Measurements from ENCODE around the gene STK11.

The STK11 gene, protein sequence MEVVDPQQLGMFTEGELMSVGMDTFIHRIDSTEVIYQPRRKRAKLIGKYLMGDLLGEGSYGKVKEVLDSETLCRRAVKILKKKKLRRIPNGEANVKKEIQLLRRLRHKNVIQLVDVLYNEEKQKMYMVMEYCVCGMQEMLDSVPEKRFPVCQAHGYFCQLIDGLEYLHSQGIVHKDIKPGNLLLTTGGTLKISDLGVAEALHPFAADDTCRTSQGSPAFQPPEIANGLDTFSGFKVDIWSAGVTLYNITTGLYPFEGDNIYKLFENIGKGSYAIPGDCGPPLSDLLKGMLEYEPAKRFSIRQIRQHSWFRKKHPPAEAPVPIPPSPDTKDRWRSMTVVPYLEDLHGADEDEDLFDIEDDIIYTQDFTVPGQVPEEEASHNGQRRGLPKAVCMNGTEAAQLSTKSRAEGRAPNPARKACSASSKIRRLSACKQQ

DNA sequence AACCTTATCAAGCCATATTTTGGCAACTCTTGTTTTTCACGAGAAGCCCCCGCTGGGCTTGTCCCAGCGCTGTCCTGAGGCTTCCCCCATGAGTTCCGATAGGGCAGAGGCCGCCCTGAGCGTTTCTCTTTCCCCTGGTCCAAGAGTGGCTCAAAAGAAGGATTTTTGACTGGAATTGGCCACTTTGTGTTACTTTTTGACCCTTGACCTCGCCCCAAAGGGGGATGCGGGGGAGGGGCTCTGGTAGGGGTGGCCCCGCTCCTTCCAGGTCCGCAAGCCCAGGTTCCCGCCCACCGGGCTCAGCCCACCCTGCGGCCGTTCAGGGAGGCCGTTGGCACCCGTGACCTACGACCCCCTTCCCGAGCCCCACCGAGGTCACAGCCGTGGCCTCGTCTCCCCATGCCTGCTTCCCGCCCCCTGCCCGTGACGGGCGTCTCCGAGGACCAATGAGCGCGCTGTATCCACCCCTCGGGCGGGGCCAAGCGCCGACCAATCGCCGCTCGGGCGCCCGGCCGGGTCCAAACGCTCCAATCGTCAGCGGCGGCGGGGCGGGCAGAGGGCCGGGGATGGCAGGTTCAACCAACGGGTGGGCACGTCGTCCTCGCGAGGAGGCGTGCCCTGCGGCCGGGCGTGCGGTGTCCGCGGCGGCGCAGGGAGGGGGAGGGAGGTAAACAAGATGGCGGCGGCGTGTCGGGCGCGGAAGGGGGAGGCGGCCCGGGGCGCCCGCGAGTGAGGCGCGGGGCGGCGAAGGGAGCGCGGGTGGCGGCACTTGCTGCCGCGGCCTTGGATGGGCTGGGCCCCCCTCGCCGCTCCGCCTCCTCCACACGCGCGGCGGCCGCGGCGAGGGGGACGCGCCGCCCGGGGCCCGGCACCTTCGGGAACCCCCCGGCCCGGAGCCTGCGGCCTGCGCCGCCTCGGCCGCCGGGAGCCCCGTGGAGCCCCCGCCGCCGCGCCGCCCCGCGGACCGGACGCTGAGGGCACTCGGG, at the start of gene STK11:
Gene STK11 (plus strand): TSS at position 665 of the 986 bp plus-strand sequence. CDS start 1,136 bp downstream, outside the sequence.
- peak; percentile 99 for DNase-seq

DNA sequence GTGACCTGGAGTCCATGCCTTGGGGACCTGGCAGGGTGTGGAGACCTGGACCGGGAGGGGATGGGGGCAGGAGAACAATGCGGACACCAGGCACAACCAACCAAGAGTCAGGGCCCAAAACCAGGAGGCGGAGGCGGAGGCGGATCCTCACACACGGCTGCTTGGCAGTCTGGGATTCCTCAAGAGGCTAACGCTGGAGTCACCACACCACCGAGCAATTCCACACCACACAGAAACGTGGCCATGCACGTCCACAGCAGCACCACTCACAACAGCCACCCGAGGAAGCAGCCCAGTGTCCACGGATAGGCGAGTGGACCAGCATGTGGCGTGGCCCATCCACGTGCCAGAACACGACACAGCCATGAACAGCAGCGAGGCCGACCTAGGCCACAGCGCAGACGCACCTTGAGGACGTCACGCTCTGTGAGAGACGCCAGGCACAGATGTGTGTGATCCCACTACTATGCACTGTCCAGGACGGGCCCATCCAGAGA, 49.2 kb upstream of the STK11 start:
- no peak for DNase-seq

DNA sequence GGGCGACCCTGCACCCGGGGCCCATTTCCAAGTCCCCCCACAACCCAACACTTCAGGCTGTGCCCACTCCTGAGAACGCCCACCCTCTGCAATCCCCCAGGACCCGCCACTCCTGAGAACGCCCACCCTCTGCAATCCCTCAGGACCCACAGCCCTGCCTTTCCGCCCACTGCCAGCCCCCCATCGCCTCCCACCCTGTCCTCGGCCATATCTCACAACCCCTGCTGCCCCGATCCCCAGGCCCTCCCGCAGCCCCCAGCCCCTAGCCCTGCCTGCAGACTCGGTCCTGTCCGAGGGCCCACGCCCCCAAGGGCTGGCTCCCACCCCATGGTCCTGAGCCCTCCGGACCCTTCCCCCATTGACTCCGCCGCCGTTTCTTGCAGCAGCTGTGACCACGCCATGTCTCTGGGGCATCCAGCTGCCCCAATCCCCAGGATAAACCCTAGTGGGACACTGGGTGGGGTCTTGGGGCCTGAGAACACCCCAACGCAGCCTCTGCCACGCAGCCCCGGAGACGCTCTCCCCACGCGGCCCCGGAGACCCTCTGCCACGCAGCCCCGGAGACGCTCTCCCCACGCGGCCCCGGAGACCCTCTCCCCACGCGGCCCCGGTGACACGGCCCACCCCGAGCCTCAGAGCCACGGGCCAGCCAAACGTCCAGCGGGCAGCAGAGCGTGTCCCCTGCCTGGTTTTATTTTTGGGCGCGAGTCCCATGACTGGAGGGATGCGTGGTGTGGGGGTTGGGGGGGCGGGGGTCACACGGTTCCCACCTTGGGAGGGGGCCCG, 48.6 kb upstream of the STK11 start:
- DNase-seq = no peak

DNA sequence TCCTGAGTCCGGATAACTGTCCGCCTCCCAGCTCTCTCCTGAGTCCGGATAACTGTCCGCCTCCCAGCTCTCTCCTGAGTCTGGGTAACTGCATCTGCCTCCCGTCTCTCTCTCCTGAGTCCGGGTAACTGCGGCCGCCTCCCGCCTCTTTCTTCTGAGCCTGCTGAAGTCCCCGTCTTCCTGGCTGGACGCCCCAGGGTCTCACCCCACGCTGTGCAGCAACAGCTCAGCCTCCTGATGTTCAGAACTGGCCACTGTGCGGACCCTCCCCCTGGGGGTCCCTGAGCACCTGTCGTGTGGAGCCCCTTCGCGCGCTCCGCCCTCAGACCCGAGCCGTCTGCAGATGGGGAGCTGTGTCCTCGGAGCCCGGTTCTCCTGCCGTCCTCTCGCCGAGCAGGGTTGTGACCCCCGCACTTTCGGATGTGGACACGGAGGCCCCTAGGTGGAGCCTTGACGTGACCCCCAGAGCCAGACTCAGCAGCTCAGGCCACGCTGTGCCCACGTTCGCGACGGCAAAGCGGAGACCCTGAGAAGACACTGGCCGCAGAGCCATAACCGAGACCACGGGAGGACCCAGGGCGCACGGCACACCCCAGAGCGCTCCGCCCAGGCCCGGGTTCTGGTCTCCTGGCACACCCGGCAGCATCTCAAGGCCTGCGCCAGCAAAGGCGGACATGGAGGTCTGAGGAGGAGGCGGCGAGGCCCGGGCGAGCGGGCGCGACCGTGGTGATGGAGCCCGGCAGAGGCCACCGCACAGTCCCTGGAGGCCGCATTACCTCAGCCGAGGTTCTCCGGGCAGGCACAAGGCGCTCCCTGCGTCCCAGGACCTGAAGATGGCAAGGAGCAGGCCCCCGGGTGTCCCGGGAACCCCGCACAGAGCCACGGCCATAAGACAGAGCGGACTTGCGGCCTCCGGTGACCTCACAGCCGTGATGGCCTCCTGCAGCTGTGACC, 47.4 kb upstream of the STK11 start:
- DNase-seq = no peak

DNA sequence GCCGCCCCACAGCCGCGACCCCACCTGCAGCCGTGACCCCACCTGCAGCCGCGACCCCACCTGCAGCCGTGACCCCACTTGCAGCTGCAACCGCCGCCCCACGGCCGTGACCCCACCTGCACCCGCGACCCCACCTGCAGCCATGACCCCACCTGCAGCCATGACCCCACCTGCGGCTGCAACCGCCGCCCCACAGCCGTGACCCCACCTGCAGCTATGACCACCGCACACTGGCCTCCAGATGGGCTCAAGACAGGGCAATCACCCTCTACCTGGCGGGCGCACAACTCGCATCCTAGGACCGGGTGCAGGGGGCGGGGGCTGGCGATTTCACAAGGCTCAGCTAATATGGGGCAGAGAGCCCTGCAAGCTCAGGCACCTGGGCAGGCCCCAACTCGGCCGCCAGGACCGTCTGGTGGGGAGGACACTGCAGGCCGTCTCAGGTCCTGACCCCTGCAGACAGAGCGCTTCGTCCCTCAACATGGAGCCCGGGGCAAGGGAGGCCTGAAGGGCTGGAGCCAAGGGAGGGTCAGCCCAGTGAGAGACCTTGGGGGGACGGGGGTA, 46.6 kb upstream of the STK11 start:
- DNase-seq = no peak

DNA sequence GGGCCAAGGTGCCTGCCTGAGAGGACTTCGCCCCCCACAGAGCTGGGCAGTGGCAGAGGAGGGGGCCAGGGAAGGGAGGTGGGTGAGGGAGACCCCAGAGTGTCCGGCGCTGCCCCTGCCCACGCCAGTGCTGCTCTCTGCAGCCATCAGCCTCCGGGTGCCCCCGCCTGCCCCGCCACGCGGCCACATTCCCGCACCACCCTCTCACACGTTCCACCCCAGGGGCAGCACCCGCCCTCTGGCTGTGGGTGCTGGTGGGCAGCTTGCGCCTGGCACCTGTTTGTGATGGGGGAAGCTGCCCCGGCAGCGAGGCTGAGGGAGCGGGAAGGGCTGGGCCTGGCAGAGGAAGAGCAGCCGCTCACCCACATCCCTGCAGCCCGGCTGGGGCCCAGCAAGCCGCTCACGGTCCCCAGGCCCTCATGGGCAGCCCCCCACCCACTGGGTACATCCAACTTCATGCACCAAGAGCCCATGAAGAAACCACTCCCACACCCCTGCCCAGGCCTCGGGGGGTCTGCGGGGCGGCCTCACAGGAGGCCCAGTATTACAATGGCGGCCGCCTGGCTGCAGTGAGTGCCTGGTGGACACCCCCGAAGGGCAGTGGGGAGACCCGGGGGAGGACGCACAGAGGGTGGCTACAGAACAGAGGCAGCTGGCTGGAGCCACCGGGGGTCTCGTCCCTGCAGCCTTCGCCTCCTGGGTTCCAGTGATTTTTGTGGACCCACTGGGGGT, 45.5 kb upstream of the STK11 start:
- DNase-seq = no peak

DNA sequence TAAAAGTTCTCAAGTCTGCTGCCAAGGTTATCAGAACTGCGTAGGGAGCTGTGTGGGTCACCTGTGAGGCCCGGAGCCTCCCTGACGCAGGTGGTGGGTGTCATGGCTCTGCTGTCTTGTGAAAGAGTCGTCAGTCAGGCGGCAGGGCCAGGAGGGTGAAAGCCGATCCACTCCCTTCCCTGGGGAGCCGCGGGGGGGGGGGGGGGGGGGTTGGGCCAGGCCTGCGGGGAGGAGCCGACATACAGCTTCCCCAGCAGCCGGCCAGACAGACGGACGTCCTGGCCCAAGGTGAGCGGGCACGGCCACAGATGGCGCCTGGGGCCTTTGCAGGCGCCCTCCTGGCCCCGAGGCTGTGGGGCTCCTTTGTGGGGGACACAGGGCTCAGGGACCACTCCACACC, 43.9 kb upstream of the STK11 start:
- DNase-seq = no peak

DNA sequence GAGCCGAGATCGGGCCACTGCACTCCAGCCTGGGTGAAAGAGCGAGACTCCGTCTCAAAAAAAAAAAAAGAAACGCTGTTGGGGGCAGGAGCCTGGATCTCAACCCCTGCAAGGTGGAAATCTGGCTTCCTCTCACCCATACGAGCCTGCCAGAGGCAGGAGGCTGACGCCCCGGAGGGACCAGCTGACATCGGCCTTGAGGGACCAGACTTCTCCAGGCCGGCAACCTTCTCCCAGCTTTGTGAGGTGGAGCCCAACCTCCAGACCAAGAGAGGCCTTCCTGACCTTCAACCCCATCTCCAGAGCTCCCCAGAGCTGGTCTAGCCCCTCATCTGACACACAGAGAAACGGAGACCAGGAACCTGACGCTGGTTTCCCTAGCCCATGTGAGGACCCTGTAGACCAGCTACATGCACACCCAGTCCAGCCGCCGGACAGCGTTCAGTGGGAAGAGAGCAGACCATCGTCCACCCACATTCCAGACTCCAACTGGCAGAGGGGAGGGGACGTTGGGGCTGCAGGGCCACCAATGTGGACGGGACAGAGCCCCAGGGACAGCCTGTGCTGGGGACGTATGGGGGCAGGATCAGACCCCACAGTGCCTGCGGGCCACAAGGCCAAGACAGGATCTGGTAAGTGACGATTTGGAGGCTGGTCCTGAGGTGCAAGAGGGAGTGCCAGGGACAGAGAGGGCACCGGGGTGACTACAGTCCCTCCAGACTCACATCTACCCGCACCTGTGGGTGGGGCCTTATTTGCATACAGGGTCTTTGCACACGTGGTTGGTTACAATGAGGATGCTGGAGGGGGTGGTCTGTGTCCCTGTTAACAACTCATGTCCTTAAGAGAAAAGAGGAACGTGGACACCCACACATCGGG, 42.9 kb upstream of the STK11 start:
- no peak for DNase-seq

DNA sequence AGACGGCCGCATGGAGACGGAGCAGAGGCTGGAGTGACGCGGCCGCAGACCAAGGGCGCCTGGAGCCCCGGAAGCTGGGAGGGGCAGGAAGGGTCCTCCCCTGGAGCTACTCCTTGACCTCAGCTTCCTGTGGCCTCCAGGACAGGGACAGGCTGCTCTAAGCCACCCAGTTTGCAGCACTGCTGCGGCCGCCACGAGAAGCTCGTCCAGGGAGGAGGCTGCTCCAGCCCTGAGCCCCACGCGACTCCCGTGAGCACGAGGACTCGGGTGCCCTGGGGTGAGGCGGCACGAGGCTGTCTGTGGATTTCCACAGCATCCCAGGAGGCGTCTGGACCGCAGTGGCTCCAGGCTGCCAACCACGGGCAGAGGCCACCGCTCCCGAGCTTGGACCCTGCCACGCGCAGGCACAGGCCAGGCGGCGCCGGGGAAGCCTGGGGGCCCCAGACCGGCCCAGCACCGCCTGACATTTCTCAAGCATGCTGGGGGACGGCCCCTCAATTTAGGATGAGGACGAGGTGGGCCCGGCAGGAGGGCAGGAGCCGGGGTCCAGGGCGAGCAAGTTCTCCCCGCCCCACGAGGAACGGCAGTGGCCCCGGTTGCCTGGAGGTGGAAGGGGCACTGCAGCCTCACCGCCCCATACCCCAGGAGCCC, 42.2 kb upstream of the STK11 start:
- DNase-seq = no peak

DNA sequence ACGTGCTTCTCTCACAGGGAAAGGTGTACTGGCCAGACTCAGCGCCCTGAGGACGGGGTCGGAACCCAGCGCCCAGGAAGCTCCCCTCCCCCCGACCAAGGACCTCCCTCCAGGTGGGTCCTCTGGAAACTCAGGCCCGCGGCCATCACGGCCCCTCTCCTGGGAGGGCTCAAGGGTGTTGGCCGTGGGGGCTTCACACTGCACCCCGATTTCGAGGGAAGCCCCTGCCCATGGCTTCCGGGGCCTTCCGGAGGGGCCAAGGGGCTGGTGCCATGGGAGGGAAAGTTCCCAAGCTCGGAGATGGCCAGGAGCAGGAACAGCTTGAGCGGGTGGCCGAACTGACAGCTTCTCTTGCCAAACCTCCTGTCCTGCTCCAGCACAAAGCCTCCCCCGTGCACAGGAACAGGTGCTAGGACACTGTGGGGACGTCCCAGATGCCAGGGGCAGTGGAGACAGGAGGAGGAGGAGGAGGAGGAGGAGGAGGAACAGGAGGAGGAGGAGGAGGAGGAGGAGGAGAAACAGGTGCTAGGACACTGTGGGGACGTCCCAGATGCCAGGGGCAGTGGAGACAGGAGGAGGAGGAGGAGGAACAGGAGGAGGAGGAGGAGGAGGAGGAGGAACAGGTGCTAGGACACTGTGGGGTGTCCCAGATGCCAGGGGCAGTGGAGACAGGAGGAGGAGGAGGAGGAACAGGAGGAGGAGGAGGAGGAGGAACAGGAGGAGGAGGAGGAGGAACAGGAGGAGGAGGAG, 41.5 kb upstream of the STK11 start:
- no peak for DNase-seq

DNA sequence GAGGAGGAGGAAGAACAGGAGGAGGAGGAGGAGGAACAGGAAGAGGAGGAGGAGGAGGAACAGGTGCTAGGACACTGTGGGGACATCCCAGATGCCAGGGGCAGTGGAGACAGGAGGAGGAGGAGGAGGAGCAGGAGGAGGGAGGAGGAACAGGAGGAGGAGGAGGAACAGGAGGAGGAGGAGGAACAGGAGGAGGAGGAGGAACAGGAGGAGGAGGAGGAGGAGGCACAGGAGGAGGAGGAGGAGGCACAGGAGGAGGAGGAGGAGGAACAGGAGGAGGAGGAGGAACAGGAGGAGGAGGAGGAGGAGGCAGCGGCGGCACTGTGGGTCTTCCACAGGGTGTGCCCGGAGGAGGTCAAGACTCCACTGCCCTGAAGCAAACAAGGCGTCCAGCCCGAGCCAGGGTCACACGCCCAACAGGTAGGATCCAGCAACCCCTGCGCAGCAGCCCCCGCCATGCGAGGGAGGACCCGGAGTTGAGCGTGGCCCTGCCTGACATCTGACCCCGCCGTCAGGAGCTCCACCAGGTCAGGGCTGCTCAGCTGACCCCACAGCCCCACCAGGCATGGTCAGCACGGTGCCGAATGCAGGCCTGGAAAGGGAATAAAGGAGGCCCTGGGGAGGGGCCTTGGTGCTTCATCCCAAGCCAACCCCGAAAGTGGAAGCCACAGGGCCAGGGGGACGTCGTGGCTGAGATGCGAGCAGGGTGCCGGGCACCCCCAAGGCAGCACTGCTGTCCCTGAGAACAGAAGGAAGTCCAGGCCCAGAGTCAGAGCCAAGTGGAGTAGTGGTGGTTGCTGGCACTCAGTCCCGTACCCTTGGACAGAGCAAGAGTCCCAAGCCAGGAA, 40.7 kb upstream of the STK11 start:
- DNase-seq = no peak

DNA sequence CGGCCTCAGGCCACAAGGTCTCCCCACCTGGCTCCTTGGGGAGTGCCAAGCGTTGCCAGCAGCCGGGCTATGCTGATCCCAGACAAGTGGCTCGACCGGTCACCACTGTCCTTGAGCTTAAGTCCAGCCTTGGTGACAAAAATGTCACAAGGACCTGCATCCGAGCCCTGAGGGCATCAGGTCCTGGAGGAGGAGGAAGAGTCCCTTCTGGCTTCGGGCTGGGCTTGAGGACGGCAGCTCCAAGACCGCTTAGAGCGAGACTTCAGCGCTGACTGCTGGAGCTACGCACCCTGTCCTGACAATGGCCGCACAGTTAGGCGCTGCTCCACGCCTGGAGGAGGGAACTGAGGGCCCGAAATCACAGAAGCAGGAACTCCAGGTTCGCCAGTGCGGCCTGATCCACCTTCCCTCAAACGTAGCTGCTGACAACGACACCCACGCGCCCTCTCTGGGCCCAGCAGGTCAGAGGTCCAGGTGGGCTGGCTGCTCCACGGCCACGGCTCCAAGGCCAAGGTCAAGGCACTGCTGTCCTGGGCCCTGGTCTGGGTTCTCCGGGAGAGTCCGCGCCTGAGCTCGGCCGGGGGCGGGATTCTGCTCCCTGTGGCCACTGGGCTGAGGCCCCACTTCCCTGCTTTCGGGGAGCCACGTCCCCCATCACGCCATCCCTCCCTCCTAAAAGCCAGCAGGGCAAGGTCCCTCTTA, 38.6 kb upstream of the STK11 start:
- DNase-seq = no peak

DNA sequence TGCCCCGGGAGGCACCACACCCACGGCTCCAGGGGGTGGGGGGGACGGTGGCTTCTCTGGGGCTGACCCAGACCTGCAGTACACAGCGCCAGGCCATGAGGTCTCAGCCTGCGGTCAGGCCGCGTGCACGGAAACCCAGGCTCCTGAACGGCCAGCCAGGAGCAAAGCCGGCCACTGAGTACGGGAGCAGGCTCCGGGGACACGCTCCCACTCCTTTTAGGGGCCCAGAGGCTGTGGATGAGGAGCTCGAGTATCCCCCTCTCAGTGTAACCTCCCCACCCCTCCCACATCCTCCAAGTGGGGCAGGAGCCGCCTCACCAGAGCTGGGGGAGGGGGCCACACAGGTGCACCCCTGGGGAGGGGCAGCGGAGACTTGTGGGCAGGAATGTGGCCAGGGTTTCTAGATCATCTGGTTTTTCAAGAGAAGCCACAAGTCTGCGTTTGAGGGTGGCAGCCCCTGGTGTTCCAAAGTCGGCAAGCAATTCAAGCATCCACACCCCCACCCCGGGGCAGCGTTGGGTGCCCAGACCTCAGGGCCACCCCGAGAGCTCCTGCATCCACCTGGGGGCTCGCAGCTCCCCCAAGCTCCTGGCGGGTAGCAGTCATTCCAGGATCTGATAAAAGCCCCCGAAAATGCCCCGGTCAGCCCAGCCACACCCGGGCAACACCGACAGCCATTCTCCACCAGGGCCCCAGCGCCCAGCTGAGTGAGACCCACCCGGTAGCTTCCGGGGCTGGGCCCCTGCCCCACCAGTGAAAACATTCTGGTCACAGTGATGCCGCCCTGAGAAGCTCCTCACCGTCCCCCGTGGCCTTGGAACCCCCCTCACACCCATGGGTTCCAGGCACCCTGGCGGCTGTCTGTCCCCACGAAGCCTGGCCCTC, 37.6 kb upstream of the STK11 start:
- DNase-seq = no peak

DNA sequence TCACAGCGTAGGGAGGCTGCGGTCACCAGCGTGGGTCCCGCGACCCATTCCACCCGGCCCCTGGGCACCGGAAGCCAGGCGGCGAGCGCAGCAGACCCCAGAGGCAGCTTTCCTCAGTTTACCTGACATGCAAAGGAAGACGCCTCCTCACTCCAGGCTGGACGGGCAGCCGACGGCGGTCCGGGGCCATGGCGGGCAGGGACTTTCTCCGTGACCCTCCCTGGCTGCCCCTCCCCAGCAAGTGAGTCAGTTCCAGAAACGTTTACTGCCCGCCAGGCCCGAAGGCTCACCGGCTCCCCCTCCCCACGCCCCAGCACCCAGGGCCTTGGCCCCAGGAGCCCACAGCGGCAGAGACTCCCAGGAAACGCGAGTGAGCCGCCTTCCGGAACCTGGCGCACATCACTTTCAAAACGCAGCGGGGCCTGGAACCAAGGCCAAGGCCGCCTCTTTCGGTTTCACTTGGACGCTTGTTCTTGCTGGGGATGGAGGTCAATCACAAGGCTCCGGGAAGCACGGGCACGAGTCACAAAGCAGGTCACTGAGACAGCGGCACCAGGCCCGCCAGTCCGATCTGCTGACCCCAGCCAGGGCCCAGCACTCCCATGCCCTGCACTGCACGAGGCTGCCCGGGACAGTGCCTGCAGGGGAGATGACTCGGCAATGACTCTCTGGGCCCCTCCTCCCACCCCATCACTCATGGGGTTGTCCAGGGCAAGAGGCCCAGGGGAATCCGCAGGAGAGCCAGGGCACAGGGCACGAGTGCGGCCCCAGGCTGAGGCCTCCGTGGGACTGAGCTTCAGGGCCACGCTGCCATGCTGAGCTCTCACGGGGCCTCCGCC, 36.8 kb upstream of the STK11 start:
- no peak for DNase-seq
